Stimulated activated CD8-positive, alpha-beta memory T cell treated with anti-CD3 and anti-CD28 coated beads, Interleukin-7, amount 100 ng/mL, for 1 hour (primary cell): ENCODE measurements around the gene ACRBP.
A peak's percentile ranks its signal among the peaks of the same experiment; 100 is the strongest.
"Not testable (repeated sequence)": the region's sequence is repeated elsewhere in the genome, so short reads cannot be mapped to it uniquely, and the experiment has no call there.

Experiments
- DNase-seq, 2 donors: peaks; one replicate each; pipeline ENCODE4 v3.0.0-alpha.2; 2020; ENCODE audit warnings: low read depth in 2 of 2

The ACRBP gene

GRCh38 chr12:6614513-6615172, 32.6 kb downstream of the ACRBP start:
- DNase-seq = no peak

DNA sequence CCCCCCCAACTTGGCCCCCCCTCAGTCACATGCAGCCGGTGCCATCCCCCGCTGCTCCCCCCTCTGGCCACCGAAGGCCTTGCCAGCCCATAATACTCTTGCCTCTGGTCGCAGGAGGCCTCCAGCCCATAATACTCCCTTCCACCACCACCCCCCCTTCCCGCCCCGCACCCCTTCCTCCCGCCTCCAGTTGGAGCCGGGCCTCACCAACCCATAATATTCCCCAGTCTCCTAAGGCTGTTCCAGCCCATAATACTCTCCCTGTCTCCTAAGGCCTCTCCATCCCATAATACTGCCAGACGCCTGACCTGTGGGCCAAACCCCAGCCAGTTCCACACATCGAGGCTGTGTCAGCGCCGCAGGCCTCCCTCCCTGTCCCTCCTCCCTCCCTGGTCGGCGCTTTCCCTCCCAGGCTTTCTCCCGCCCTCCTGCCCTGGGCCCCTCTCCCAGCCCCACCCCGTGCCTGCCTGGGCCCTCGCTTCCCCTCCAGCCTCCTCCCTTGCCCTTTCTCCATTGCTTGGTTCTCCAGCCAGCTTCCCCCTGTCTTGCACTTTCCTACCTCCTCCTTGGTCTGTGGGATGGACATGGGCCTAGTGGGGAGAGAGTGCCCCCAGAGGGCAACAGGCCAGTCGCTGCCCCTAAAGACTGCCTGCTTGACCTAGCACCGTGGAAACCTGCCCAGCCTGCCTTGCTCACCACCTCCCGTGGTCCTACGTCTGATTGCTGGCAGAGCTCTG, 33.3 kb downstream of the ACRBP start:
- DNase-seq = no peak

GRCh38 chr12:6613015-6613775, 34.0 kb downstream of the ACRBP start:
- no peak for DNase-seq

- no peak for DNase-seq
Measured at GRCh38 chr12:6612652-6613014, 34.6 kb downstream of the ACRBP start.

DNA sequence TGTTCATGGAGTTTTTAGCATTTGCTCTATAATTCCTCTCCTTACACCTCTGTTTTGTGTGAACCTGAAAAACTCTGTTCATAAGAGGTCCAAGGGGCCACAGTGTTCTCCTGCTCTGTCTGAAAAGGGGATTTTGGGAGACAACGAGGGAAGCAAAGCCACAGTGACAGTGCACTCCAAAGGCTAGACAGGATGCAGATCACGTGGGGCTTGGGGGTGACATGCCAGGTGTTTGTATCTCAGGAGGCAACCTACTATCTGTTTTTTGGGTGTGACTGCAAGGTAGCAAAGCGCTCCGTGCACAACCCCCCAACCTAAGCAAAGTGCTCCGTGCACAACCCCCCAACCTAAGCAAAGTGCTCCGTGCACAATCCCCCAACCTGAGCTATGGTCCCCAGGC, 35.0 kb downstream of the ACRBP start:
- no peak for DNase-seq

- DNase-seq = no peak
Measured at GRCh38 chr12:6608592-6609281, 38.5 kb downstream of the ACRBP start.

DNA sequence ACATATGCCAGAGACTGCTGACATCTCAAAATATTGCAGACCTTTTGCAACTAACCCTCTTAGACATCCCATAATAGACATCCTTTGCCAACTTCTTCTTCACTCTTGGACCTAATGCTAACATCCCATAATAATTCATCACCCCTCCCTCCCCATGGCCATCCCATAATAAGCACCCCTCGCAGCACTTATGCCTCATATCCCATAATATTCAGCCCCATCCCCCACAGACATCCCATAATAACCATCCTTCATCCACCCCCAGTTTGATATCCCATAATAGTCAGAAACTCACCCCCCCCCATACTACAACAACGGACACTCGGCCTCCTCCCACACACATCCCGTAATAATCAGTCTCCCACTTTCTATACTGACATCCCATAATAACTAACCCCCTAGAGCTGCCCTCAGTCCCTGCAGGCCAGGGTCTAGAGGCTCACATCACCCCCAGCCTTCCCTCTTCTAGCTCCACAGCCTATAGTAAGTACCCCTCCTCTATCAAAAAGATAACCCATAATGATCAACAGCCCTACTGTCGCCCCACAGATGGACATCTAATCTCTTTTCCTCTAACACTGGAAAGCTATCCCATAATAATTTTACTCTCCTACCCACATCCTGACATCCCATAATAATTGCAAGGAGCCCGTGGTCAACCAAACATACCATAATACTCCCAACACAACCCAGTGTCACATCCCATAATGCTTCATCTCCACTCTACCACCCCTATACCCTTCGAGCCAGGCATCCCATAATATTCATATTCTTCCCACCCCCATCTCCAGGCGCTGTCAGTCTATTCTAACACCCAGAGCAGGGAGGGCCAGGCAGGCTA, 39.3 kb downstream of the ACRBP start:
- DNase-seq = no peak

- DNase-seq = peak in 1 of 2 donors; percentile 35
Measured at GRCh38 chr12:6606331-6607131, 40.7 kb downstream of the ACRBP start.

- DNase-seq = no peak
Measured at GRCh38 chr12:6605421-6606330, 41.6 kb downstream of the ACRBP start.

- DNase-seq = no peak
Measured at GRCh38 chr12:6604259-6605029, 42.8 kb downstream of the ACRBP start.

DNA sequence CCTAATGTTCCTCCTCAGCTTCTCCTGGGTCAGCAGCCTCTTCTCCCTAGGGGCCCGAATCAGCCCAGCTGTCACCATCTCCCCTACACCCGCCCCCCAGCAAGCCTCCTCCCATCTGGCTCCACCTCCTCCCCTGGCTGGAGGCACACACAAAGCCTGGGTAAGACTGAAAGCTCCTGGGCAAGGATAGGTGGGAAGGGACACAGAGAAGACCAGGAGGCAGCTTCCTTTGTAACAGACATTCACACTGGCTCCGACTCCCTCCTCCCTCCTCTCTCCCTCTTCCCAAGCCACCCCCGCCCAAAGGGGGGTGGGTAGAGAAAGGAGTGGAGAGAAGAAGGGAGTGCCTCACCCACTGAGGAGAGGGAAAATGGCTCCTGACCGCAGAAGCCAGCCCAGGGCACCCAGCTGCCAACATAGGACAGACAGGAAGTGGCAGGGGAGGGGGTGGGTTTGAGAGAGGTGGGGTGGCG, 44.1 kb downstream of the ACRBP start:
- no peak for DNase-seq

GRCh38 chr12:6602526-6602925, 44.7 kb downstream of the ACRBP start:
- no peak for DNase-seq

DNA sequence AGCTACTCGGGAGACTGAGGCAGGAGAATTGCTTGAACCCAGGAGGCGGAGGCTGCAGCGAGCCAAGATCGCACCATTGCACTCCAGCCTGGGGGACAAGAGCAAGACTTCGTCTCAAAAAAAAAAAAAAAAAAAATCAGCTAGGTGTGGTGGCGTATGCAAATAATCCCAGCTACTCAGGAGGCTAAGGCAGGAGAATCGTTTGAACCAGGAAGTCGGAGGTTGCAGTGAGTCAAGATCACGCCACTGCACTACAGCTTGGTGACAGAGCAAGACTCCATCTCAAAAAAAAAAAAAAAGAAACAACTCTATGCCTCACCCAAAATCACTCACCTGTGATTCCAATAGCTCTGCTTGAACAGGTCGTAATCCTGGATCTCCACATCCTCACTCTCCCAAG, 51.6 kb downstream of the ACRBP start:
- DNase-seq = not testable (repeated sequence)

GRCh38 chr12:6592087-6592486, 55.1 kb downstream of the ACRBP start:
- DNase-seq = no peak
